WTC11 (cell line): ENCODE measurements around the gene DBN1. TPM values are rescaled to one million over a fixed set of nuclear protein-coding genes. Genes with fewer than 3 reads are reported as not detected.

Experiments
- ATAC-seq: fragments of 200-7000 bp; cut with Tn5 transposase; 2 replicates; pipeline ENCODE4 v1.10.0; 2021; ENCODE audit warnings: mild to moderate bottlenecking, moderate library complexity
- CTCF ChIA-PET: fragments of 300-600 bp; sonication (Branson Sonifier 250); formaldehyde crosslinking; loops from one replicate; lab custom pipeline; 2021; ENCODE audit warnings: antibody characterized with exemption; lab: Charles Lee
- POLR2A ChIA-PET: fragments of 350-600 bp; sonication (Branson Sonifier 250); formaldehyde crosslinking; loops from one replicate; lab custom pipeline; 2021; ENCODE audit warnings: antibody characterized with exemption; lab: Charles Lee
- DNase-seq: peaks from one replicate; pipeline ENCODE4 v3.0.0; 2021; ENCODE audit warnings: low spot score
- H3K27ac Mint-ChIP-seq: 2 replicates; pipeline ENCODE4 v1.8.0; 2021; ENCODE audit warnings: mixed read lengths
- H3K27me3 Mint-ChIP-seq: 2 replicates; pipeline ENCODE4 v1.8.0; 2021; ENCODE audit warnings: low read depth, mild to moderate bottlenecking, moderate library complexity, mixed read lengths
- H3K36me3 Mint-ChIP-seq: 2 replicates; pipeline ENCODE4 v1.8.0; 2021; ENCODE audit warnings: mixed read lengths
- H3K4me1 Mint-ChIP-seq: 2 replicates; pipeline ENCODE4 v1.8.0; 2022; ENCODE audit warnings: mixed read lengths
- H3K4me3 Mint-ChIP-seq: 2 replicates; pipeline ENCODE4 v1.8.0; 2021; ENCODE audit warnings: mild to moderate bottlenecking, moderate library complexity, mixed read lengths
- H3K9me3 Mint-ChIP-seq: 2 replicates; pipeline ENCODE4 v1.8.0; 2021; ENCODE audit warnings: mixed read lengths
- ATF1 ChIP-seq: sonication (generic); formaldehyde crosslinking; IDR thresholded peaks from 2 replicates; pipeline ENCODE4 v1.8.1; 2023; ENCODE audit warnings: mild to moderate bottlenecking, moderate library complexity, missing genetic modification reagents
- CBFB ChIP-seq: sonication (generic); formaldehyde crosslinking; IDR thresholded peaks from 2 replicates; pipeline ENCODE4 v1.8.1; 2022; ENCODE audit warnings: mild to moderate bottlenecking, low read depth, missing genetic modification reagents
- ETV6 ChIP-seq: sonication (generic); formaldehyde crosslinking; IDR thresholded peaks from 2 replicates; pipeline ENCODE4 v1.8.1; 2022; ENCODE audit warnings: mild to moderate bottlenecking, missing genetic modification reagents
- JAZF1 ChIP-seq: fragments of 250-450 bp; sonication (Bioruptor Pico); IDR thresholded peaks from 2 replicates; pipeline ENCODE4 v1.9.0; 2021; ENCODE audit warnings: moderate library complexity, mild to moderate bottlenecking, inconsistent platforms
- KAT7 ChIP-seq: sonication (generic); formaldehyde crosslinking; IDR thresholded peaks from 2 replicates; pipeline ENCODE4 v1.8.1; 2023; ENCODE audit warnings: missing genetic modification reagents, mild to moderate bottlenecking, borderline replicate concordance
- NFE2L1 ChIP-seq: sonication (generic); formaldehyde crosslinking; IDR thresholded peaks from 2 replicates; pipeline ENCODE4 v1.8.1; 2023; ENCODE audit warnings: missing genetic modification reagents
- RELA ChIP-seq: sonication (generic); formaldehyde crosslinking; IDR thresholded peaks from 2 replicates; pipeline ENCODE4 v1.8.1; 2022; ENCODE audit warnings: missing genetic modification reagents, mild to moderate bottlenecking, borderline replicate concordance
- SP1 ChIP-seq: sonication (generic); formaldehyde crosslinking; conservative IDR thresholded peaks from 2 replicates; pipeline ENCODE4 v1.8.1; 2022; ENCODE audit warnings: missing genetic modification reagents
- ZNF121 ChIP-seq: sonication (generic); formaldehyde crosslinking; IDR thresholded peaks from 2 replicates; pipeline ENCODE4 v1.8.0; 2023; ENCODE audit warnings: missing genetic modification reagents
- ZNF219 ChIP-seq: sonication (generic); formaldehyde crosslinking; IDR thresholded peaks from 2 replicates; pipeline ENCODE4 v1.8.0; 2023; ENCODE audit warnings: missing genetic modification reagents, mild to moderate bottlenecking, borderline replicate concordance
- ZNF317 ChIP-seq: sonication (generic); formaldehyde crosslinking; IDR thresholded peaks from 2 replicates; pipeline ENCODE4 v1.8.1; 2023; ENCODE audit warnings: low read depth, mild to moderate bottlenecking, moderate library complexity, missing genetic modification reagents, borderline replicate concordance
- ZNF671 ChIP-seq: fragments of 250-450 bp; sonication (Bioruptor Pico); IDR thresholded peaks from 2 replicates; pipeline ENCODE4 v1.8.0; 2021; ENCODE audit warnings: mild to moderate bottlenecking
- total RNA-seq: library from RNA; stranded (reverse); gene quantifications from 3 replicates; pipeline ENCODE4 v1.2.3, GENCODE V29; 2021
- TF ChIP-seq, protein P1 (sequence below): fragments of 250-450 bp; sonication (Bioruptor Pico); IDR thresholded peaks from 2 replicates; pipeline ENCODE4 v2.1.2; 2022; ENCODE audit warnings: mild to moderate bottlenecking, moderate library complexity
- TF ChIP-seq, protein P2 (sequence below): sonication (generic); formaldehyde crosslinking; IDR thresholded peaks from 2 replicates; pipeline ENCODE4 v1.8.1; 2022; ENCODE audit warnings: missing genetic modification reagents, borderline replicate concordance
- TF ChIP-seq, protein P3 (sequence below): fragments of 250-450 bp; sonication (Bioruptor Pico); conservative IDR thresholded peaks from 2 replicates; pipeline ENCODE4 v1.9.0; 2021; ENCODE audit warnings: mild to moderate bottlenecking
- TF ChIP-seq, protein P4 (sequence below): sonication (generic); formaldehyde crosslinking; IDR thresholded peaks from 2 replicates; pipeline ENCODE4 v1.8.1; 2023; ENCODE audit warnings: mild to moderate bottlenecking, missing genetic modification reagents

Gene DBN1
- total RNA-seq, 1 experiment from 2014 or later = 288 TPM

DNA sequence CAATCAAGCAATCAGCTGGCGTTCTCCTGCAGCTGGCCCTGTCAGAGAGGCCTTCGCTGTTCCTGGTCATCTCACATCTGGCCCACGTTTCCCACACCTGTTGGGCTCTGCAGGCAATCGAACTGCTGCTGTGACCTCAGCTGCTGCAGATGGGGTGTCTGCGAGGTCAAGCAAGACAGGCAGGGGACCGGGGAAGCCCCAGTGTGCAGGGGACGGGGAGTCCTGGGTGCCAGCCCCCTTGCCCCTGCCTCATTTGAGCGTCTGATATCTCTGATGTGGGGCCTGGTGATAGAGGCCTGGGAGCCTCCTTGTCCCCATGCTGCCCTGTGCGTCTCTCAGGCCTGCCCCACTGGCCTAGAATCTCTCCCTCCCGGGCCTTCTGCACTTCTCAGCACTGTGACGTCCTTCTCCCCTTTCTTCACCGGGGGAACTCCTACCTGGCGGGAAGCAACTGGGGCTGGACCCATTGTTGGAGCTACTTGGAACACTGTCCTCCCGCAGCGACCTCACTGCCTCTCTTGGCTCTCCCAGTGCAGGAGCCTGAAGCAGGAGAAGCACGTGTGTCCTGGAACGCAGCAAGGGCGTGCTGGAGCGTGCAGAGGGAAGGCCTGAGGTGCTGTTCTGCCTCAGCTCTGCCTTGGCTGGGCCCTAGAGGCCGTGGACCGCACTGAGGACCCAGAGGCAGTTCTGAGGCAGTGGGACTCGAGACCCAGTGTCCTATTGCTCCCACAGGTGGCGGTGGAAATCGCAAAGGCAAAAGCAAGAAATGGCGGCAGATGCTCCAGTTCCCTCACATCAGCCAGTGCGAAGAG lies 43.1 kb downstream of the DBN1 start:
- H3K27me3 Mint-ChIP-seq = no peaks in the 10 kb centered on the region
- H3K36me3 Mint-ChIP-seq = peaks cover 3% of the 10 kb centered on the region
- CTCF ChIA-PET = interaction anchor here (0.7 to 9.4 kb wide), 8 partner anchors 17 to 120 kb away, joined by 3 to 95 read pairs (median 5); partner anchors contain the start of gene PFN3
- DNase-seq = no peak
- H3K27ac Mint-ChIP-seq = peak overlapping the region; percentile 68
- no peak for ATAC-seq
- no peak overlapping the region for H3K4me3 Mint-ChIP-seq
- H3K9me3 Mint-ChIP-seq = no peaks in the 10 kb centered on the region
- TF ChIP-seq, protein P1, sequence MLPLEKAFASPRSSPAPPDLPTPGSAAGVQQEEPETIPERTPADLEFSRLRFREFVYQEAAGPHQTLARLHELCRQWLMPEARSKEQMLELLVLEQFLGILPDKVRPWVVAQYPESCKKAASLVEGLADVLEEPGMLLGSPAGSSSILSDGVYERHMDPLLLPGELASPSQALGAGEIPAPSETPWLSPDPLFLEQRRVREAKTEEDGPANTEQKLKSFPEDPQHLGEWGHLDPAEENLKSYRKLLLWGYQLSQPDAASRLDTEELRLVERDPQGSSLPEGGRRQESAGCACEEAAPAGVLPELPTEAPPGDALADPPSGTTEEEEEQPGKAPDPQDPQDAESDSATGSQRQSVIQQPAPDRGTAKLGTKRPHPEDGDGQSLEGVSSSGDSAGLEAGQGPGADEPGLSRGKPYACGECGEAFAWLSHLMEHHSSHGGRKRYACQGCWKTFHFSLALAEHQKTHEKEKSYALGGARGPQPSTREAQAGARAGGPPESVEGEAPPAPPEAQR (CRISPR knock-in tag) = no peak
- TF ChIP-seq JAZF1 (no peak), RELA (CRISPR knock-in tag) (no peak), ZNF317 (no peak)
- H3K4me1 Mint-ChIP-seq = peaks cover 16% of the 10 kb centered on the region
- POLR2A ChIA-PET = interaction anchor here (1.7 kb wide), 1 partner anchor 25 kb away, joined by 5 read pairs; no protein-coding TSS in a partner anchor

DNA sequence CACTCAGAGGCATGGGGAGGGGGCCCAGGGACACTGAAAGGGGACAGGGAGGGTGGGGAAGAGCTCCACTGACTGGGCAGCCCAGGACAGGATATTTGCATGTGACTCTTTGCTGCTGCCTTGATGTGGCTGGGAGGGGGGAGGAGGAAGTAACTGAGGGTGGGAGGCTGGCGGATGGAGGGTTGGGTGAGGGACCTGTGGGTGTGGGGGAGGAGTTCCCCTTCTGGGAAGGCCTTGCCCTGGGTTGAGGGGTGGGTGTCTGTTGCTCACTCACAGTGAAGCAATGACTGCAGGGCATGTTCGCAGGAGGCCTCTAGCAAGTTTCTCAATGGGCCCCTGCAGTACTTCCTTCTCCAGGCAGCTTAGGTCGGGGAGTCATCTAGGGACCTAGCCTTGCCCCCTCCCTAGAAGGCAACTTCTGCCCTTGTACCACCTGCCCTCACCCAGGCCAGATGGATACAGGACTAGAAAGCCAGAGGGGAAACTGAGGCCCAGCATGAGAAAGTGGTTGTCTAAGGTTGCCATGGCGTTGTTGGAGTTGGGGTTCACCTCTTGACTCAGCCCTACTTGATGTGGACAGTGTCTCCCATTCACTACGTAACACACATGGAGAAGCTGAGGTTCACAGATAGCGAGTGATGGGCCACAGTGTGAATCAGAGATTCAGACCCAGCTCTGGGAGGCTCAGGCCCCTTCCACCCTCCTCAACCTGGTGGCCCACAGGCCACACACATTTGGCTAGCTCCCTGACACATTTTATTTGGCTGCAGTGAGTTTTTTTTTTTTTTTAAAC lies 44.0 kb downstream of the DBN1 start:
- ATAC-seq (no peak), DNase-seq (no peak)
- ChIA-PET POLR2A (interaction anchor here (0.6 to 1.7 kb wide), 3 partner anchors 18 to 26 kb away, joined by 3 to 5 read pairs (median 3); no protein-coding TSS in a partner anchor), CTCF (interaction anchor here (0.7 to 9.4 kb wide), 9 partner anchors 16 to 119 kb away, joined by 3 to 95 read pairs (median 5); partner anchors contain the start of gene PFN3)
- H3K36me3 Mint-ChIP-seq = peaks cover 3% of the 10 kb centered on the region
- 0 out of 2 replicates have a peak overlapping the region, but pooled peaks have one; percentile 18 for H3K4me3 Mint-ChIP-seq
- H3K9me3 Mint-ChIP-seq = no peaks in the 10 kb centered on the region
- TF ChIP-seq ATF1 (CRISPR knock-in tag) = no peak
- TF ChIP-seq, protein P2, sequence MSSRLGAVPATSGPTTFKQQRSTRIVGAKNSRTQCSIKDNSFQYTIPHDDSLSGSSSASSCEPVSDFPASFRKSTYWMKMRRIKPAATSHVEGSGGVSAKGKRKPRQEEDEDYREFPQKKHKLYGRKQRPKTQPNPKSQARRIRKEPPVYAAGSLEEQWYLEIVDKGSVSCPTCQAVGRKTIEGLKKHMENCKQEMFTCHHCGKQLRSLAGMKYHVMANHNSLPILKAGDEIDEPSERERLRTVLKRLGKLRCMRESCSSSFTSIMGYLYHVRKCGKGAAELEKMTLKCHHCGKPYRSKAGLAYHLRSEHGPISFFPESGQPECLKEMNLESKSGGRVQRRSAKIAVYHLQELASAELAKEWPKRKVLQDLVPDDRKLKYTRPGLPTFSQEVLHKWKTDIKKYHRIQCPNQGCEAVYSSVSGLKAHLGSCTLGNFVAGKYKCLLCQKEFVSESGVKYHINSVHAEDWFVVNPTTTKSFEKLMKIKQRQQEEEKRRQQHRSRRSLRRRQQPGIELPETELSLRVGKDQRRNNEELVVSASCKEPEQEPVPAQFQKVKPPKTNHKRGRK (CRISPR knock-in tag) = no peak
- TF ChIP-seq ZNF671 = no peak
- TF ChIP-seq NFE2L1 = no peak
- TF ChIP-seq, protein P3, sequence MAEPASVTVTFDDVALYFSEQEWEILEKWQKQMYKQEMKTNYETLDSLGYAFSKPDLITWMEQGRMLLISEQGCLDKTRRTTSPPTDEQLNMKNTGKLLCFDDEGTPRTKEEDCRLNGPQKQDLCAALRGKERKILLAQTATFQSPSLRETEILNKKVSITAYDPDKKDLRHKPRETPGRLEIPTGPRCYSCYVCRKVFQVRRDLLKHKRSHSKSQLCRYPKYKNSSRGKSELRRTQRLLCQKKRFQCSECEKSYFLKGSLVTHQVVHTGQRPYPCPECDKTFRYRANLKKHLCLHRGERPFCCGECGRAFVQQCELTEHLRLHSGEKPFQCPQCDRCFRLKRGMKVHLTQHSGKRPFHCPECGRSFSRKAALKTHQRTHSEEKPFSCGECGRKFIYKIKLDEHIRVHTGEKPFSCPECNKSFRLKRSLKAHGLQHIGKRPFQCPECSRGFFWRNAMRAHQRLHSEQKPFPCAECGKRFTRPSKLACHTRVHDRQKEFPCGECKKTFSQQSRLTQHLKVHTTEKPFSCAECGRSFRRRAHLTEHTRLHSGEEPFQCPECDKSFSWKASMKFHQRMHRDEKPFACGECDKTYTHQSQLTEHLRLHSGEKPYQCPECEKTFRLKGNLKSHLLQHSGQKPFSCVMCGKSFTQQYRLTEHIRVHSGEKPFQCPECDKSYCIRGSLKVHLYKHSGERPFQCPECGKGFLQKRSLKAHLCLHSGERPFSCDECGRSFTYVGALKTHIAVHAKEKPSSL = no peak
- no peak for TF ChIP-seq ZNF121 (CRISPR knock-in tag)
- TF ChIP-seq ZNF317 = no peak
- no peak for TF ChIP-seq JAZF1
- TF ChIP-seq SP1 (CRISPR knock-in tag) = no peak
- TF ChIP-seq, protein P4, sequence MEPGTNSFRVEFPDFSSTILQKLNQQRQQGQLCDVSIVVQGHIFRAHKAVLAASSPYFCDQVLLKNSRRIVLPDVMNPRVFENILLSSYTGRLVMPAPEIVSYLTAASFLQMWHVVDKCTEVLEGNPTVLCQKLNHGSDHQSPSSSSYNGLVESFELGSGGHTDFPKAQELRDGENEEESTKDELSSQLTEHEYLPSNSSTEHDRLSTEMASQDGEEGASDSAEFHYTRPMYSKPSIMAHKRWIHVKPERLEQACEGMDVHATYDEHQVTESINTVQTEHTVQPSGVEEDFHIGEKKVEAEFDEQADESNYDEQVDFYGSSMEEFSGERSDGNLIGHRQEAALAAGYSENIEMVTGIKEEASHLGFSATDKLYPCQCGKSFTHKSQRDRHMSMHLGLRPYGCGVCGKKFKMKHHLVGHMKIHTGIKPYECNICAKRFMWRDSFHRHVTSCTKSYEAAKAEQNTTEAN (CRISPR knock-in tag) = no peak
- TF ChIP-seq CBFB (CRISPR knock-in tag) = no peak
- TF ChIP-seq ETV6 (CRISPR knock-in tag) = no peak
- TF ChIP-seq KAT7 (CRISPR knock-in tag) = no peak
- TF ChIP-seq ZNF219 (CRISPR knock-in tag) = no peak
- no peak overlapping the region for H3K27ac Mint-ChIP-seq
- peaks cover 1% of the 10 kb centered on the region for H3K27me3 Mint-ChIP-seq
- peaks cover 18% of the 10 kb centered on the region for H3K4me1 Mint-ChIP-seq
